ENCODE measurements around the gene RUSF1.

RUSF1 gene

DNA sequence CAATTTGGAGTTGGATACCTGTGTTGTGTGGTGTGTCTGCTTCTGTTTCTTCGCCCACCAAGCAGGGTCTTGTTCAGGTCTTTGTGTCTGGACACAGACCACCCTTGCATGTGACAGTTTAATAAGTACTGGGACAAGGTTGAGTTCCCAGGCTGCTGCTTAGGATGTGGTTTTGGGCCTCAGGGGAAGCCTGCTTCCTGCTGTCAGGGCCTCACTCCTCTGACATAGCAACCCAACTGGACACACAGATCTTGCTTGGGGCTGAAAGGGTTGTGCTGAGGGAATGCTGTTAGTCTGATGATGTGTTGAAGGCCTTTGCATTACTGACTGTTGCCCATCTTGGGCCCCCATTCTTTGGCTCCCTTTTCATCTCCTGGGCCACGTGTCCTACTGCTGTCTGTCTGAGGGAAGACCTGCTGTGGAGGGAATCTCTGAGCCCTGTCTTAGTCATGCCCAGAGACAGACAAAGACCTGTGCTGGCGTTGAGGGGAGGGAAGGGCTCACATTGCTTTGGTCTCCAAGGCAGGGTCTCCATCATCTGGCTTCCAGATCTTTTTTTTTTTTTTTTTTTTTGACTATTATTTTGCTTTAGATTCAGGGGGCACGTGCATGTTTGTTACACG, 40.9 kb downstream of the RUSF1 start:
- no peak for DNase-seq

DNA sequence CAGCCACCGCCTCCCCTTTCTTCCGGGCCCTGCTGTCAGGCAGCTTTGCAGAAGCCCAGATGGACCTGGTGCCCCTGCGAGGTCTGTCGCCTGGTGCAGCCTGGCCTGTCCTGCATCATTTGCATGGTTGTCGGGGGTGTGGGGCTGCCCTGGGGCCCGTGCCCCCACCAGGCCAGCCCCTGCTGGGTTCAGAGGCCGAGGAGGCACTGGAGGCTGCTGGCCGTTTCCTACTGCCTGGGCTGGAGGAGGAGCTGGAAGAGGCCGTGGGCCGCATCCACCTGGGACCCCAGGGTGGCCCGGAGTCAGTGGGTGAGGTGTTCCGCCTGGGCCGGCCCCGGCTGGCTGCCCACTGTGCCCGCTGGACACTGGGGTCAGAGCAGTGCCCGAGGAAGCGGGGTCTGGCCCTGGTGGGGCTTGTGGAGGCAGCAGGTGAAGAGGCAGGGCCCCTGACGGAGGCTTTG, 41.8 kb downstream of the RUSF1 start:
- no peak for DNase-seq

DNA sequence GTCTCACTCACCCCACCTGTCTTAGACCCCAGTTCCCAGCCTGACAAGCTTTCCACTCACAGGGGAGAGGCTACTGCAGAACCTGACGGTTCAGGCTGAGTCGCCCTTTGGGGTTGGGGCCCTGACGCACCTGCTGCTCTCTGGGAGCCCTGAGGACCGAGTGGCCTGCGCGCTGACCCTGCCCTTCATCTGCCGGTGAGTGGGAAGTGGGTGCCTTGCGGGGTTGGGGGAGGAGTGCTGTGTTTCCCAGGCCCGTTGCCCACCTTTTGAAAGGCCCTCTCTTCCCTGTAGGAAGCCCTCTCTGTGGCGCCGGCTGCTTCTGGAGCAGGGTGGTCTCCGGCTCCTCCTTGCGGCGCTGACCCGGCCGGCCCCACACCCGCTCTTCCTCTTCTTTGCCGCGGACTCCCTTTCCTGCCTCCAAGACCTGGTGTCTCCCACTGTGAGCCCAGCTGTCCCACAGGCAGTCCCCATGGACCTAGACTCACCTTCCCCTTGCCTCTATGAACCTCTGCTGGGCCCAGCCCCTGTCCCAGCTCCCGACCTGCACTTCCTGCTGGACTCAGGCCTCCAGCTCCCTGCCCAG, 42.3 kb downstream of the RUSF1 start:
- DNase-seq, result no peak

DNA sequence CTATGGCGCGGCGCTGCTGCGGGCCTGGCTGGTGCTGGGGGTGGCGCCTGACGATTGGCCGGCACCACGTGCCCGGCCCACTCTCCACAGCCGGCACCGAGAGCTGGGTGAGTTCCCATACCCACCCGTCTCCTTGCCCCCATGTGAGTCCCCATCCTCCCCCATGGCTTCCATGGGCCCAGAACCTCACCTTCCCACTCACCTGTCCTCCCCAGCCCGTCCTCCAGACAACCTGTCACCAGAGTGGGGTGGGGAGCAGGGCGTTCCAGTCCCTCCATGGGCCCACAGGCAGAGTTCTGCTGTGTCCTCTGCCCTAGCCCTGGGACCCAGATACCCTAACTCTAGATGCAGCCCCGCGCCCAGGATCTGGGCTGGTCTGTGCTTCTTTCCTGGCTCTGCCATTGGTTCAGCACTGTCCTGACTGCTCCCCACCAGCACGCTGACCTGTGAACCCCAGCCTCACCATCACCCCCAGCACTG, 43.4 kb downstream of the RUSF1 start:
- DNase-seq, result no peak

DNA sequence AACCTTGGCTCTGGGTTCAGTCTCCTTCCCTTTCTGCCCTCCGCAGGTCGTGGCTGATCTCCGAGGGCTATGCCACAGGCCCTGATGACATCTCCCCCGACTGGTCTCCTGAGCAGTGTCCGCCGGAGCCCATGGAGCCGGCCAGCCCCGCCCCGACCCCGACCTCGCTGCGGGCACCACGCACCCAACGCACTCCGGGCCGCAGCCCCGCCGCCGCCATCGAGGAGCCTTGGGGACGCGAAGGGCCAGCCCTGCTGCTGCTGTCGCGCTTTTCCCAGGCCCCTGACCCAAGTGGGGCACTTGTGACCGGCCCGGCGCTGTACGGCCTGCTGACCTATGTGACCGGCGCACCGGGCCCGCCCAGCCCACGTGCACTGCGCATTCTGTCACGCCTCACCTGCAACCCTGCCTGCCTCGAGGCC, 43.8 kb downstream of the RUSF1 start:
- DNase-seq, result no peak

DNA sequence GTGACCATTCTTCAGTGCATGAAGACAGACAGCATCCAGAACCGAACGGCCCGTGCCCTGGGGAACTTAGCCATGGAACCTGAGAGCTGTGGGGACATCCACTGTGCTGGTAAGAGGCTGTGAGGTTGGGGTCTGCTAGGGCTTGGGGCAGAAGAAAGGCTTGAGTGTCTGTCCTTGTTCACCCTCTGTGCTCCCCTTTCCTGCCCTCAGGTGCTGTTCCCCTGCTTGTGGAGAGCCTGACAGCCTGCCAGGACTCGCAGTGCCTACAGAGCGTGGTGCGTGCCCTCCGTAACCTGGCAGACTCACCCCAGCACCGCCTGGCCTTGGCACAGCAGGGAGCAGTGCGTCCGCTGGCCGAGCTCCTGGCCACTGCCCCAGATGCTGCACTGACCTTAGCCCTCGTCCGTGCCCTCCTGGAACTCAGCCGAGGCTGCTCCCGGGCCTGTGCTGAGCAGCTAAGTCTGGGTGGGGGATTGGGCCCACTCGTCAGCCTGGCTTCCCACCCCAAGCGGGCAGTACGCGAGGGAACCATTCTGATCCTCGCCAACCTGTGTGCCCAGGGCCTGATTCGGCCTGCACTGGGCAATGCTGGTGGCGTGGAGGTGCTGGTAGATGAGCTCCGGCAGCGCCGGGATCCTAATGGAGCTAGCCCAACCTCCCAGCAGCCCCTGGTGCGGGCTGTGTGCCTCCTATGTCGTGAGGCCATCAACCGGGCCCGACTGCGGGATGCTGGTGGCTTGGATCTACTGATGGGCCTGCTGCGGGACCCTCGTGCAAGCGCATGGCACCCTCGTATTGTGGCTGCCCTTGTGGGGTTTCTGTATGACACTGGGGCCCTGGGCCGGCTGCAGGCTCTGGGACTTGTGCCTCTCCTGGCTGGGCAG, 46.0 kb downstream of the RUSF1 start:
- no peak for DNase-seq

DNA sequence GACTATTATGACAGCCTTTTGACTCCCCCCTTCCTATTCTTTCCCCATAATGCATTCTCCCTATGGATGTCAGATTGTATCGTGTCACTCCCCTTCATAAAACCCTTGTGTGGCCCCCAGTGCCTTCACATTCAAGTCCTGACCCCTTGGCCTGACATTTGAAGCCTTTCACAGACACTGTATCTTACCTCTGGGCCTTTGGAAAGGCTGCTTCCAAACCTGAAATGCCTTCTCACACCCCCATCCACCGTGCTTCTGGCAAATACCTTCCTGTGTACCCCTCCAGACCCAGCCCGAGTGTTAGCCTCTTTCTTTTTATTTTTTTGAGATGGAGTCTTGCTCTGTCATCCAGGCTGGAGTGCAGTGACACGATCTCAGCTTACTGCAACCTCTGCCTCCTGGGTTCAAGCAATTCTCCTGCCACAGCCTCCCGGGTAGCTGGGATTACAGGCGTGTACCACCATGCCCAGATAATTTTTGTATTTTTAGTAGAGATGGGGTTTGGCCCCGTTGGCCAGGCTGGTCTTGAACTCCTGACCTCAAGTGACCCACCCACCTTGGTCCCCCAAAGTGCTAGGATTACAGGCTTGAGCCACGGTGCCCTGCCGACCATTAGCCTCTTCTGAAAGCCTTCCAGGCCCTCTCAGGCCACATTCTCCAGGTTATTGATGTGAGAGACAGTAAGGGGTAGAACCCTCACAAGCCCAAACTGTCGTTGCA, 46.8 kb downstream of the RUSF1 start:
- DNase-seq, result no peak

DNA sequence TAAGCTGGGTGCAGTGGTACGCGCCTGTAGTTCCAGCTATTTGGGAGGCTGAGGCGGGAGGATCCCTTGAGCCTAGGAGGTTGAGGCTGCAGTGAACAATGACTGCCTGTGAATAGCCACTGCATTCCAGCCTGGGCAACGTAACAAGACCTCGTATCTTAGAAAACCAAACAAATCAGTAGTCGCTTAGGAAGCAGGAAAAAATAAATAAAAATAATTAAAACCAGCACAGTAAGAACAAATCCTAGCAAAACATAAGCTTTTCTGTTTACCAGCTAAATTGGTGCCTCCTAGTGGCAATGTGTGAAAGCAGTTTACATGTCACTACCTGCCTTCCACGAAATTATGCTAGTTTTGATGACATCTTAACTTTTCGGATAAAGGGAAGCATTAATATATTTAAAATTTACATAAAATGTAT, 47.6 kb downstream of the RUSF1 start:
- peak; percentile 67 for DNase-seq

DNA sequence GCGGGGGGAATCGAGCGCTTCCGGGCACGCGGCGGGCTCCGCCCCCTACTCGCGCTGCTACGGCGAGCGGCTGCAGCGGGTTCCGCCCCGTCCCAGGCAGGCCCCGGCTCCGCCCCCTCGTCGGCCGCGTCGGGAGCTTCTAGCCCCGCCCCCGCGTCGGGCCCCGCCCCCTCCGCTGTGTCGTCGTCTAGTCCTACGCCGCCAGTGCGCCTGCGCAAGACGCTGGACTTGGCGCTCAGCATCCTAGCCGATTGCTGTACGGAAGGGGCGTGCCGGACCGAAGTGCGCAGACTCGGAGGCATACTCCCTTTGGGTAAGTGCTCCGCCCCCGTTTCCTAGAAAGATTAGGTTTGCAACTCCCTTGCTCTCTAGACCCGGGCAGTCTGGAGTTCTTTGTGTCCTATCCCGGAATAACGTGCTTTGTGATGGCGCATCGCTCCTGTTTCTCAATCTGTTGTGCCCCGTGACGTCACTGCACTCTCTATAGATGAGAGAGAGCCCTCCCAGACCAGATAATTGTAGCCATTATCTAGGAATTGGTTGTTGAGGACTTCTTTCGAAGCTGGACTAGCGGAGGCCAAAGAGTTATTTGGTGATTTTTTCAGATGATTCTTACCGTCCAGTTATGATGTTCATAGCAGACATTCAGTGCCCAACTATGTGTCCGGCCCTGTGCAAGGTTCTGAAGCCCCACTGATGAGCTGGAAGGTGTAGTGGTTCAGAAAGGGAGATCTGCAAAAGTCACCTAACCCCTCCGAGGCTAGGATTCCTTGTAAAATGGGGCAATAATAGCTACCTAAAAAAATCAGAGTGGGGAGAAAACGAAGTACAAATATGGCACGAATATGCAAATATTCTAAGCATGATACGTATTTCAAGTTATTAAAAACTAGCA, 48.3 kb downstream of the RUSF1 start:
- peak; percentile 99 for DNase-seq

DNA sequence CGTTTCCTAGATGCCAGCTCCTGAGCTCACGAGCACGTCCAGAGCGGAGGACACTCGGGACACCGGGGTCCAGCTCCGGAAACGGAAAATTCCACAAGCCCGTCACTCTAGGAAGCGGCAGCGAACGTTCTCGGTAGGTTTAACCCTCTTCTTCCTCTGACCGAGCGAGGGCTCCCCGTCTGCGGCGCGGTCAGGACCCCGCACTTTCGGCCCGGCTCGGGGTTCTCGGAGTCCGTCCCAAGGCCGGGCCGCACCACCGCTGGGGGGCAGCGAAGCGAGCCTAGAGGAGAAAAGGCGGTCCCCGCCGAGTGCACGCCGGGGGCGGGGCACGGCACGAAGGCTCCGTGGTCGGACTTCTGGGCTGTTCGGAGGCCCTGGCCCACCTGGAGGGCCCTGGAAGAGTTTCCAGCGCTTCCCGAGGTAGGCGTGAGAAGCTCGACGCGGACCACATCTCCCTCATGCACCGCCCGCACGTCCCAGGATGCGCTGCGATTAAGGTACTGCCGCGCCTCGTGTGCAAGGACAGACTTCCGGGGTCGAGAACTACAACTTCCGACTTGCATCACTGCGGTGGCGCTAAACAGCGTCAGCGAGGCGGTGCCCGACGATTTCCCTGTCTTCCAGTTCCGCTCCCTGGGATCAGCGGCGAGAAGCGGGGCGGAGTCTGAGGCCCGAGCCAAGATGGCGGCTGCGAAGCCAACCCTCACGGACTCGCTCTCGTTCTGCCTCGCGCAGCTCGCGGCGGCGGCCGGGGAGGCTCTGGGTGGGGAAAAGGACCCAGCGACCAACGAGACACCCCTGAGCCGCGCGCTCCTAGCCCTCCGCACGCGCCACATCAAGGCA, 49.1 kb downstream of the RUSF1 start, which contains the start of gene ARMC5:
TSS of gene ARMC5 (plus strand) at position 658 of the 843 bp plus-strand sequence. CDS start at position 682, 24 bp downstream.
- DNase-seq, result peak; percentile 99

DNA sequence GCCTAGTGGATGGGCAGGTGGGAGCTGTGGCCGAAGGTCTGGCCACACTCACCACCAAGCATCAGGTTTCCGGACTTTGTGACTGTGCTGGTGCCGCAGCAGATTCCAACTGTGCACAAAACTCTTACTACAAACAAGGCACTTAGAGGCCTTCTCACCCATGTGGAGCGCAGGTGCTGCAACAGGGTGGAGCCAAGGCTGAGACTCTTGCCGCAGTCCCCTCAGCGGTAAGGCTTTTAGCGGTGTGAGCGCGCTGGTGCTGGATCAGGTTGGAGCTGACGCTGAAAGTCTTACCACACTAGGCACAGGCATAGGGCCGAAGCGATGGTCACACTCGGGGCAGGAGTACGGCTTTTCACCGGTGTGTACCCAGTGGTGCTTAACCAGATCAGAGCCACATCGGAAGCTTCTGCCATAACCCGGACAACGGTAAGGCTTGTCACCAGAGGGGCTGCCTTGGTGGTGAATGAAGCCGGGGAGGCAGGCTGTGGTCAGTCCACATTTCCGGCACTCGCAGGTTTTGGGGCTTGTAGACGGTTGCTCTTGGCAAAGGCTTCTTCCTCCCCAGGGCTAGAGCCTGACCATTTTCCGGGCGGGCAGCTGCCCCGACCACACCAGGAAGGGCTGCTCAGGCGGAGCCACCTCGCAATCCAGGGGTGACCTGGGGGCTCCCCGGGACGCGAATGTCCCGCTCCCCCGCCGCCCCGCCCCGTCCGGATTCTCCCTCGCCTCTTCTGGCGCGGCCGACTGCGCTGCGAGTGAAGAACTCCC, 49.9 kb downstream of the RUSF1 start:
- peak; percentile 30 for DNase-seq

DNA sequence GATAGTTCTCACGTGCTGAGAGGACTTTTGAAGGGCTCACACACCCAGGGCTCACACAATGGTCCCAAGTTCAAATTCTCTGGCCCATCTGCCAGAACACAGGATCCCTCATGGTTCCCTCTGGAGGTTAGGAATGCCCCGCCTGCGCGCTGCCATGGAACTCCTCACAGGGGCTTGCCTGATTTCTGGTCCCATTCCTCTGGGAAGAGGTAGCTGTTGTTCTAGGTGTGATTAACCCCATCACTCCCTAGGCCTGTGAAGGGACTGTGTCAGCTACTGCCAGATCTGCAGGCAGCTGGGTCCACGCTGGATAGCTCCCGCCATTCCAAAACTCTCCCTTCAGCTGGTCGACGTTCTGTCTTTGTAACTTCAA, 51.2 kb downstream of the RUSF1 start:
- DNase-seq, result no peak

DNA sequence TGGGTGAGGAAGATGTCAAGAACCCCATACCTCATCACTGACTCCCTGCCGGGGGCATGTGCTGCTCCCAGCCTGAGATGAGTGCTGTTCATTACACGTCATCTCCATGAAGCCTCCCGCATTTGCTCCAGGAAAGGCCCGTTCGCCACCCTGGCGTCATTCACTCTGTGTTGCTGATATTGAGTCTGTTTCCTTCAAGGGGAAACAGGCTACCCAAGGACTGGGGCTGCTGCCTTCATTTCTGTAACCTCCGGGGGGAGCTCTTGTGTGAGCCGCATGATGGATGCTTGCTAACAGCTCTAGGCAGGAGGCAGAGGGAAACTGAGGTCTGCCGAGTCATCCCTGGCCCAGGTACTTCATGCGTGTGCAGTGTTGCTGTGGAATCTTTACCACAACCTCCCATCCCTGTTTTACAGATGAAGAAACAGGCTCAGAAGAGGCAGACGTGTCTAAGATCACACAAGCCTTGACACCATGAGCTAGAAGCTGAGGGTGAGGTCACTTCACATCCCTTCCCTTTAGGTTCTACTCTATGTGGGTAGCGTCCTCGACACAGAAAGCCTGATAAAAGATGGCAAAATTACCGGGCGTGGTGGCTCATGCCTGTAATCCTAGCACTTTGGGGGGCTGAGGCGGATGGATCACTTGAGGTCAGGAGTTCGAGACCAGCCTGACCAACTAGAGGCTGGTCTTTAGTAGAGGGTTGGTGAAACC, 52.4 kb downstream of the RUSF1 start:
- no peak for DNase-seq

DNA sequence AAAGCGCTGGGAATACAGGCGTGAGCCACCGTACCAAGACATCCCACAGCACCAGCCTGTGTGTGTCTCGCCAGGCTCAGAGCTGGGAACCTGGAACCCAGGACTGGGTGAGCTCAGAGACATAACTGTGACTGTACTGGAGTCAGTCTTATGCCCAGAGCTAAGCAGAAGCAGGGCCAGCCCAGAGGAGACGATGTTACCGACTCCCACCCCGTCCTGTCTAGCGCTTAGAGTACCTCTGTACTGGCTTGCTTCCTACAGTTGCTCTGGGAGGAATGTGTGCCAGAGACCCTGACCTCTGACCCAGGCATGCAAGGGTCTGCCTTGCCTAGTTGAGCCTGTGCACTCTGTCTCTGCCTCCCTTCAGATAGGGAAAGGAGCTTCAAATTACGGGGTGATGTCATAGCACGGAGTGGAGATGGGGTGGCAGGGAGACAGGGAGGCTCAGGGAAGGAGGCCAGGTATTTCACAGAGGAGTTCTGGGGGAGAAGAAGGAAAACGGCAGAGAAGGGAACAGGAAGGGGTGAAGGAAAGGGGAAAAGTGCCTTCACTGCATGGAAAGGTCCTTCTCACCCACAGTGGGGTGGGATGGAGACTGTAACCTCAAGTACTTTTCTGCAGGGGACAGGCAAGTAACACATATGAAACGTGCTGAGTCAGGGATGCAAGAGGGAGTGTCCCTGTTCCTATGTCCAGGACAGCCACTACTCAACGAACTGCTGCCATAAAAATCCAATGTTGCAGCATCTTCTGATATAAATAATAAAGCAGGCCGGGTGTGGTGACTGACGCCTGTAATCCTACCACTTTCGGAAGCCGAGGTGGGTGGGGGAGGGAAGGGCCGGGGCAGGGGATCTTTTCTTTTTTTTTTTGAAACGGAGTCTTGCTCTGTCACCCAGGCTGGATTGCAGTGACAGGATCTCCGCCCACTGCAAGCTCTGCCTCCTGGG, 54.7 kb downstream of the RUSF1 start:
- peak; percentile 25 for DNase-seq

DNA sequence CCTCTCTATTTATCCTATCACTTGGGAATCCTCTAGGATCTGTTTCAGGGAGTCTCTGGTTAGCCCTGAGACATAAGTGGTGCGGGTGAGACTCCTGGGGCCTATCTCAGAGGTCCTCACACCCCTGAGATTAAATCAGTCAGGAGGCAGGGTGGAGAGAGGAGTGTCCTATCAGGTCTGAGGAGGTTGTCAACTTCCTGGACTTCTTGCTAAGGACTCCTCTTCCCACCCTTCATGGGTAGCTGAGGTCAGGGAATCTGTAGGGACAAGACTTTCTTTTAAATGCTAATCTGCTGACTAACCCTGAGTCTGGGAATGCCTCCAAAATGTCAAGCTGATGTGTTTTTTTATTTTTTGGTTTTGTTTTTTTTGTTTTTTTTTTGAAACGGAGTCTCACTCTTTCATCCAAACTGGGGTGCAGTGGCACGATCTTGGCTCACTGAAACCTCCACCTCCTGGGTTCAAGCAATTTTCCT, 55.5 kb downstream of the RUSF1 start:
- DNase-seq, result peak; percentile 92

DNA sequence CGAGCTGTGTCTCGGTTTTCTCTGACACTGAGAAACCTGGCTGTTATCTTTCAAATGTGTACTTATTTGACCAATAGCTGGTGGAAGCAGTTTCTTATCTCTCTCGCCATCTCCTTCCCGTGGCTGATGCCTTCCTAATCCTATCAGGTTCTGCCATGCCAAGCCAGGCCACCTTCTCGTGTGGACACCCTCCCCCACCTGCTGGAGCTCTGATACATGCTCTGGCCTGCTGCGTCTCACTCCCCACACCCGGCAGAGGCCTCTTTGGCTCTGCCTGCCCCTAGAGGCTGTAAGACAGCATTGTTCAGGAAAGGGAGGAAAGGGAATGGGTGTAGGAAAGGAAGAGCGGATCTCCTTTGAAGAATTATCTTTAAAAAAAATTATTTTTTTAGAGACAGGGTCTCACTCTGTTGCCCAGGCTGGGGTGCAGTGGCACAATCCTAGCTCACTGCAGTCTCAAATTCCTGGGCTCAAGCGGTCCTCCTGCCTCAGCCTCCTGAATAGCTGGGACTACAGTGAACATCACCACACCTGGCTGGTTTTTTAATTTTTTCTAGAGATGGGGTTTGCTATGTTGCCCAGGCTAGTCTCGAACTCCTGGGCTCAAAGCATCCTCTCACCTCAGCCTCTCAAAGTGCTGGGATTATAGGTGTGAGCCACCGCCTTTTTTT, 56.4 kb downstream of the RUSF1 start:
- peak; percentile 76 for DNase-seq

DNA sequence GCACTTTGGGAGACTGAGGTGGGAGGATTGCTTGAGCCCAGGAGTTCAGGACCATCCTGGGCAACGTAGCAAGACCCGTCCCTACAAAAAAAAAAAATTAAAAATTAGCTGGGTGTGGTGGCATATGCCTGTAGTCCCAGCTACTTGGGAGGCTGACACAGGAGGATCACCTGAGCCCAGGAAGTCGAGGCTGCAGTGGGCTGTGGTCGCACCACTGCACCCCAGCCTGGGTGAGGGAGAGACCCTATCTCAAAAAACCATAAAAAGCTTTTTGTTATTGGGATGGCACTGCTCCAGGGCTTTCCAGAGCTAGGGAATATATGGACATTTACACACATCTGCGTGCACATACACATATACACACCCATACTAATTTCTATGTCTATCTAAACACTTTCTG, 57.0 kb downstream of the RUSF1 start:
- DNase-seq, result no peak

All from HCEC 1CT (cell line).